ENCODE results near the gene KSR2.
"Not testable (repeated sequence)": the region's sequence is repeated elsewhere in the genome, so short reads cannot be mapped to it uniquely, and the experiment has no call there.

Gene KSR2

DNA sequence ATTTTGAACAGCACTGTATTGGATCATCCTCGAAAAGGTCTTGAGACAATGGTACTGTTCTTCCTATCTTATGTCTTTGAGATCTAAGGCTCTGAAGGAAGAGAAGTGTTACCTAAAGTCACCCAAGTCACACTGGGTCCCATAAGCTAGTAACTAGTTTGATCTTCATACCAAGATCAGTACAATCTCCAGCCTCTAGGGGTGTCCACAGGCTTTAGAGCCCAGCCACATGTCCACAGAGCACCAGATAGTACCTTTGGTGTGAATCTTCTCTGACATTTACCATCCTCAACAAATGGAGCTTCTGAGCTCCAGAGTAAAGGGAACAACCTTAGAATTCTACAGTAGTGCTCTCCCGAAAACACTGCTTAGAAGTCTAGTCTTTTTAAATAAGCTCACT, 78.7 kb downstream of the KSR2 start:
- no peak for DNase-seq (ENCODE audit: low spot score)

DNA sequence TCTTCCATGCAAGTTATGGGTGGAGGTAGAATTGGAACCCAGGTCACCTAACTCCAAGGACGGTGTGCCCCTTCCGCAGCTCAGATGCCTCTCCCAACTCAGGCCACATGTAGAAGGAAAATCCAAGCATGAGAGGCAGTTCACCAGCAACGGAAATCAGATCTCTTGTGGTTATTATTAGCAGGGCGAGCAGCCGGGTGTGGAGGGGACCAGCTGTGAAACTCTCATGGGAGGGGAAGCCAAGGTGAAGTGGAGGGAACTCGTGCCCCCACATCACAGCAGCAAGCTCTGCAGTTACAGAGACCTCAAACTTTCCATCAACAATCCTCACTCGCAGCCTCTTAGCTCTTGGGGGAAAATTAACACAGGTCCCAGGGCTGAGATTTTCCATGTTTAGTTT, 79.7 kb downstream of the KSR2 start:
- no peak for DNase-seq (ENCODE audit: low spot score)

GRCh38 chr12:117885211-117885610, 83.6 kb downstream of the KSR2 start:
- no peak for DNase-seq (ENCODE audit: low spot score)

GRCh38 chr12:117884161-117884560, 84.6 kb downstream of the KSR2 start:
- no peak for DNase-seq (ENCODE audit: low spot score)

GRCh38 chr12:117882603-117883184, 86.1 kb downstream of the KSR2 start:
- no peak for DNase-seq (ENCODE audit: low spot score)

GRCh38 chr12:117882181-117882580, 86.6 kb downstream of the KSR2 start:
- no peak for DNase-seq (ENCODE audit: low spot score)

DNA sequence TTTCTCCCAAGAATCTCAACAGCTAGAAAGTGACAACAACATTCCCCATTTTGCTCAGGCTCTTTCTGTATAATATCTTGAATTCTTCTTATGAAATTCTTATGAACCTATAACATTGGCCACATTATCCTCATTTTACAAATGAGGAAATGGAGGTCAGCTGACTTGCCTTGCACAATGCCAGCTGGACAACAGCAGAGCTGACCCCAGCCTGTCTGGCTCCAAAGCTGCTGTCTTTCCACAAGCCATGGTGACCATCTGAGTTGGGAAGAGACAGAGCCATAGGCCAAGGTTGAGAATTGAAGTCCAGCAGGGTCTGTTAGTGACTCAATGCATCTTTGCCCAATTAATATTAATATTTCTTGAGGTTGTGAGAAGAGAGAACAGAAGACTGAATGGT, 87.3 kb downstream of the KSR2 start:
- DNase-seq (ENCODE audit: low spot score), result no peak

DNA sequence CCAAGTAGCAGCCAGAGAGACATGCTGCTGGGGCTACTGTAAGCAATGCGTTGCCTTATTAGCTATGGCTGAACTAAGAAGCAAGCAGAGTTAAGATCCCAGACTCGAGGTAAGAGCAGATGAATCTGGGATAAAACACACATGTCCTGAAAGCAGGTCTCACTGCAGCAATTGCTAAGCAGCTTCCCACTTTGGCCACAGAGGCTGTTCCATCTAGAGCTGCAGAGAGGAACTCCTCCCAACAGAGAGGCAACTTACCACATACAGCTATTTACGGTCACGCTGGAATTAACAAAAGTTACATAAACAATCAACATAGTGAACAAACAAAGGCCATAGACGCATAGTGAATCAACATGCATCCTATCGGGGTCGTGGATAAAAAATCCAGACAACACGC, 90.2 kb downstream of the KSR2 start:
- no peak for DNase-seq (ENCODE audit: low spot score)

DNA sequence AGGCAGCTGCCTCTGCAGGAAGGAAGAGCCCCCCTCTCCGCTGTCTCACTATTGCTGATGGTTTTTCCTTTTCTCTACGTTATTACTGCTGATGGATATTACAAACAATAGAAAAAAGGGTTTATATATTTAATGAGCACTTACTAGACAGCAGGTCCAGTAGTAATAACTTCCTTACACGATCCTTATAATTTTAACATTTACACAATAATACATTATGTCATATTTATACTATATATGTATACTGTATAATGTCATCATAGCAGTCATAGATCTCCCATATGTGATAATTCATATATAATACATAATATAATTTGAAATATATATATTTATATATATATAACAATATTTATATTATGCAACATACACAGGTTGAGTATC, 92.4 kb downstream of the KSR2 start:
- DNase-seq (ENCODE audit: low spot score), result no peak

DNA sequence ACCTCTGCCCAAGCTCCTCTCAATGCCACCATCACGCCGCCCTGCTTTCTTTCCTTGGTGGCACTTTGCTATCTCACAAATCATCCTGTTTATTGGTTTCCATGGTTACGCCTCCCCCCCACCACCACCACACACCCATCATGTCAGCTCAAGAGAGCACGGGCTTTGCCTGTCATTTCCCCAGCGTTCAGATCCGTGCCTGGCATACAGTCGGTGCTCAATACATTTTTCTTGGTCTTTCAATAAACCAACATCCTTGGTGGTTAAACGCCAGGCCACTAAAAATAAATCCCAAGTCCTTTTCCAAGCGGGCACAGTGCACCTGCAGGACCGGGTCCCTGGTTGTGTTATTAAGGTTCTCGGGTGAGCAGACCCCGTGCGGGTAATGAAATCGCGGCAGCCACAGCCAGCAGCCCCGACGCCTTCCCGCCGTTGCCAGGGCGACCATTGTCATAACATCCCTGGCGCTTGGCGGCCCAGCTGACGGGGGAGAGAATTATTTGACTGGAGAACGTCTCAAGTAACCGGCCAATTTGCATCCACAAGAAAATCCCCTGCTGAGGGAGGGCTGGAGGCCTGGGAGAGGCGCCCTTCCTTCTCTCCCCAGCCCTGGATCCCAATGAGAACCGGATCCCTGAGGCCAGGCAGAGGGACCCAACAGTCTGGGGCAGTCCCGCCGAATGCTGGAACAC, 92.9 kb downstream of the KSR2 start:
- DNase-seq (ENCODE audit: low spot score), result peak; percentile 36

GRCh38 chr12:117874842-117875434, 93.9 kb downstream of the KSR2 start:
- DNase-seq (ENCODE audit: low spot score), result peak; percentile 77

GRCh38 chr12:117874198-117874597, 94.6 kb downstream of the KSR2 start:
- DNase-seq (ENCODE audit: low spot score), result not testable (repeated sequence)

- no peak for DNase-seq (ENCODE audit: low spot score)
These were observed 96.1 kb downstream of the KSR2 start for GRCh38 chr12:117872546-117873169.

- DNase-seq (ENCODE audit: low spot score), result no peak
These were observed 99.2 kb downstream of the KSR2 start for GRCh38 chr12:117869551-117869950.

GRCh38 chr12:117867348-117867747, 101.4 kb downstream of the KSR2 start:
- no peak for DNase-seq (ENCODE audit: low spot score)

GRCh38 chr12:117865505-117865904, 103.3 kb downstream of the KSR2 start:
- no peak for DNase-seq (ENCODE audit: low spot score)

DNA sequence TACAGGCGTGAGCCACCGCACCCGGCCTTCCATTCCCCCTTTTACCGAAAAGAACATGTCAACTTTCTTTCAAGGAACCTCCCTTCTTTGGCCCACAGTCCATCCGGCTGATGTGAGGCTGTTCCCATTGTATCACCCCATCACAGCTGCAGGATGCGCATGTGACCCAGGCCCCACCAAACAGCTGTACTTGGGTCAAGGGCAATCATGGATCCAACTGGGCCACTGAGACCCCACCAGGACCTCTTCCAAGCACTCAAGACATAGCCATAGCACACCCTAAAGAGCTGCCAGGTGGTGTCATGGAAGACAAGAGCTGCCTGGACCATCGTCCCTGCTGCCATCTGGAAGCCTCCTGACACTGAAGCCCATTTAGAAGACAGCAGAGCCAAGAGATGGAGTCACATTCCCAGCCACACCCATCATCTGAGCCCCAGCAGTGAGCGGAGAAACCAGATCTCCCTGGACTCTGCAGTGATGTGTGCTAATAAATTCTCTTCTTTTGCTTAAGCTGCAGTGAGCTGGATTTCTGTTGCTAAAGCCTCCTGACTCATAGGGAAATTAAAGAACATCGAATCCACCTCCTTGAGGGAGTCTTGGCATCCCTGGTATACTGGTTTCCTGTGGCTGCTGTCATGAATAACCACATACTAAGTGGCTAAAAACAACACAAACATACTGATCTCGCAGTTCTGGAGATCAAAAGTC, 105.6 kb downstream of the KSR2 start:
- no peak for DNase-seq (ENCODE audit: low spot score)

- no peak for DNase-seq (ENCODE audit: low spot score)
These were observed 107.1 kb downstream of the KSR2 start for GRCh38 chr12:117861691-117862090.

- DNase-seq (ENCODE audit: low spot score), result not testable (repeated sequence)
These were observed 108.0 kb downstream of the KSR2 start for GRCh38 chr12:117860787-117861290.

GRCh38 chr12:117860111-117860510, 108.7 kb downstream of the KSR2 start:
- no peak for DNase-seq (ENCODE audit: low spot score)

- peak; percentile 61 for DNase-seq (ENCODE audit: low spot score)
These were observed 110.9 kb downstream of the KSR2 start for GRCh38 chr12:117857632-117858612.
